Mesenchymal stem cell (in vitro differentiated cells and primary cell): ENCODE data around the gene LST1.
A peak's percentile ranks its signal among the peaks of the same experiment; 100 is the strongest.

Experiments used
- DNase-seq: peaks from one replicate; pipeline ENCODE4 v3.0.0-alpha.2; 2013
- H2AFZ ChIP-seq: one replicate; pipeline ENCODE4 v1.6.1; 2013; ENCODE audit warnings: low read depth, mild to moderate bottlenecking, control low read depth, inconsistent platforms, low read length, moderate library complexity
- H2AK5ac ChIP-seq: 2 replicates; pipeline ENCODE4 v1.6.1; 2013; ENCODE audit warnings: low read length, moderate library complexity, mild to moderate bottlenecking, inconsistent platforms; ENCODE audit not compliant: severe bottlenecking
- H2BK120ac ChIP-seq: one replicate; pipeline ENCODE4 v1.6.1; 2013; ENCODE audit warnings: low read depth, mild to moderate bottlenecking, inconsistent platforms, low read length, moderate library complexity
- H2BK12ac ChIP-seq, 2 experiments: one replicate each; pipeline ENCODE4 v1.6.1; 2013; ENCODE audit warnings: inconsistent platforms in 2 of 2, low read length in 2 of 2, mild to moderate bottlenecking in 2 of 2, moderate library complexity in 2 of 2, control low read depth in 1 of 2
- H2BK15ac ChIP-seq: one replicate; pipeline ENCODE4 v1.6.1; 2013; ENCODE audit warnings: mild to moderate bottlenecking, low read depth, inconsistent platforms; ENCODE audit not compliant: poor library complexity, severe bottlenecking
- H2BK5ac ChIP-seq: 2 replicates; pipeline ENCODE4 v1.6.1; 2013; ENCODE audit warnings: low read depth, mild to moderate bottlenecking, low read length, control low read depth, inconsistent platforms; ENCODE audit not compliant: poor library complexity, severe bottlenecking
- H3K14ac ChIP-seq, 2 experiments: one replicate each; pipeline ENCODE4 v1.6.1; 2013; ENCODE audit warnings: inconsistent platforms in 2 of 2, low read length in 2 of 2, control low read depth in 1 of 2, mild to moderate bottlenecking in 1 of 2, moderate library complexity in 1 of 2
- H3K18ac ChIP-seq, 2 experiments: one replicate each; pipeline ENCODE4 v1.6.1; 2013; ENCODE audit warnings: inconsistent platforms in 2 of 2, low read length in 2 of 2, control low read depth in 1 of 2, low read depth in 1 of 2, mild to moderate bottlenecking in 1 of 2
- H3K23ac ChIP-seq, 2 experiments: one replicate each; pipeline ENCODE4 v1.6.1; 2013; ENCODE audit warnings: inconsistent platforms in 2 of 2, low read length in 2 of 2, mild to moderate bottlenecking in 2 of 2, moderate library complexity in 2 of 2, control low read depth in 1 of 2
- H3K27ac ChIP-seq: 2 replicates; pipeline ENCODE4 v1.5.1; 2013; ENCODE audit warnings: mild to moderate bottlenecking, moderate library complexity, low read length, control low read depth, inconsistent platforms; ENCODE audit not compliant: poor library complexity, severe bottlenecking
- H3K27me3 ChIP-seq, 2 experiments: 2 replicates each; pipeline versions ENCODE4 v1.6.1 to v1.7.0; 2013; ENCODE audit warnings: low read length in 2 of 2, mild to moderate bottlenecking in 2 of 2, moderate library complexity in 2 of 2, control low read depth in 1 of 2, inconsistent platforms in 1 of 2; ENCODE audit not compliant: control insufficient read depth in 1 of 2, insufficient read depth in 1 of 2
- H3K36me3 ChIP-seq, 2 experiments: 2 replicates each; pipeline versions ENCODE4 v1.6.1 to v1.7.0; 2013; ENCODE audit warnings: low read length in 2 of 2, control low read depth in 1 of 2, inconsistent platforms in 1 of 2, low read depth in 1 of 2, mild to moderate bottlenecking in 1 of 2; ENCODE audit not compliant: insufficient read depth in 2 of 2, control insufficient read depth in 1 of 2
- H3K4ac ChIP-seq, 2 experiments: one replicate each; pipeline ENCODE4 v1.6.1; 2013; ENCODE audit warnings: inconsistent platforms in 2 of 2, low read length in 2 of 2, mild to moderate bottlenecking in 2 of 2, moderate library complexity in 2 of 2, control low read depth in 1 of 2, low read depth in 1 of 2
- H3K4me1 ChIP-seq: 2 replicates; pipeline ENCODE4 v1.6.1; 2013; ENCODE audit warnings: low read depth, low read length, control low read depth; ENCODE audit not compliant: control insufficient read depth, insufficient read depth
- H3K4me2 ChIP-seq: 2 replicates; pipeline ENCODE4 v1.6.1; 2013; ENCODE audit warnings: low read length, mild to moderate bottlenecking, inconsistent platforms; ENCODE audit not compliant: poor library complexity, severe bottlenecking
- H3K4me3 ChIP-seq, 2 experiments: 2 replicates each; pipeline versions ENCODE4 v1.5.1 to v1.7.0; 2013; ENCODE audit warnings: low read length in 2 of 2, mild to moderate bottlenecking in 2 of 2, control low read depth in 1 of 2, low read depth in 1 of 2; ENCODE audit not compliant: insufficient read depth in 1 of 2
- H3K79me1 ChIP-seq: replicated peaks from 2 replicates; pipeline ENCODE4 v1.6.1; 2013; ENCODE audit warnings: mild to moderate bottlenecking, control low read depth, low read length, inconsistent platforms; ENCODE audit not compliant: poor library complexity, severe bottlenecking
- H3K9ac ChIP-seq: 2 replicates; pipeline ENCODE4 v1.7.0; 2013; ENCODE audit warnings: mild to moderate bottlenecking, low read length, moderate library complexity
- H3K9me3 ChIP-seq: 2 replicates; pipeline ENCODE4 v1.7.0; 2013; ENCODE audit warnings: mild to moderate bottlenecking, low read length; ENCODE audit not compliant: control insufficient read depth
- H4K8ac ChIP-seq: one replicate; pipeline ENCODE4 v1.6.1; 2013; ENCODE audit warnings: inconsistent platforms, mild to moderate bottlenecking, low read length, moderate library complexity
- H4K91ac ChIP-seq: one replicate; pipeline ENCODE4 v1.6.1; 2013; ENCODE audit warnings: mild to moderate bottlenecking, low read length, inconsistent platforms
- WGBS: methylation state at CpG from one replicate; pipeline ENCODE4 v1.1.7; 2013; ENCODE audit warnings: mixed read lengths; 5-methylcytosine and 5-hydroxymethylcytosine counted together

LST1 gene

GRCh38 chr6:31586599-31587281, 663 bp downstream of the LST1 start:
- Histone ChIP-seq H3K9ac (no peak overlapping the region), H4K8ac (no peak overlapping the region), H2BK5ac (no peak overlapping the region), H3K23ac (no peak overlapping the region), H3K36me3 (no peaks in the 10 kb centered on the region), H2AK5ac (no peak overlapping the region), H3K79me1 (peaks cover 2% of the 10 kb centered on the region), H2BK12ac (no peak overlapping the region), H3K4me3 (no peak overlapping the region), H3K14ac (no peak overlapping the region), H2AFZ (no peak overlapping the region), H2BK15ac (no peak overlapping the region), H3K9me3 (no peaks in the 10 kb centered on the region), H3K4ac (no peak overlapping the region), H3K4me1 (peaks cover 12% of the 10 kb centered on the region), H4K91ac (no peak overlapping the region), H3K27me3 (peaks cover 0 to 15% of the 10 kb centered on the region in 2 experiments), H3K4me2 (no peak overlapping the region), H2BK120ac (no peak overlapping the region), H3K27ac (no peak overlapping the region), H3K18ac (no peak overlapping the region)
- 81% methylated on average over 8 of the region's 9 CpGs for WGBS
- no peak for DNase-seq

DNA sequence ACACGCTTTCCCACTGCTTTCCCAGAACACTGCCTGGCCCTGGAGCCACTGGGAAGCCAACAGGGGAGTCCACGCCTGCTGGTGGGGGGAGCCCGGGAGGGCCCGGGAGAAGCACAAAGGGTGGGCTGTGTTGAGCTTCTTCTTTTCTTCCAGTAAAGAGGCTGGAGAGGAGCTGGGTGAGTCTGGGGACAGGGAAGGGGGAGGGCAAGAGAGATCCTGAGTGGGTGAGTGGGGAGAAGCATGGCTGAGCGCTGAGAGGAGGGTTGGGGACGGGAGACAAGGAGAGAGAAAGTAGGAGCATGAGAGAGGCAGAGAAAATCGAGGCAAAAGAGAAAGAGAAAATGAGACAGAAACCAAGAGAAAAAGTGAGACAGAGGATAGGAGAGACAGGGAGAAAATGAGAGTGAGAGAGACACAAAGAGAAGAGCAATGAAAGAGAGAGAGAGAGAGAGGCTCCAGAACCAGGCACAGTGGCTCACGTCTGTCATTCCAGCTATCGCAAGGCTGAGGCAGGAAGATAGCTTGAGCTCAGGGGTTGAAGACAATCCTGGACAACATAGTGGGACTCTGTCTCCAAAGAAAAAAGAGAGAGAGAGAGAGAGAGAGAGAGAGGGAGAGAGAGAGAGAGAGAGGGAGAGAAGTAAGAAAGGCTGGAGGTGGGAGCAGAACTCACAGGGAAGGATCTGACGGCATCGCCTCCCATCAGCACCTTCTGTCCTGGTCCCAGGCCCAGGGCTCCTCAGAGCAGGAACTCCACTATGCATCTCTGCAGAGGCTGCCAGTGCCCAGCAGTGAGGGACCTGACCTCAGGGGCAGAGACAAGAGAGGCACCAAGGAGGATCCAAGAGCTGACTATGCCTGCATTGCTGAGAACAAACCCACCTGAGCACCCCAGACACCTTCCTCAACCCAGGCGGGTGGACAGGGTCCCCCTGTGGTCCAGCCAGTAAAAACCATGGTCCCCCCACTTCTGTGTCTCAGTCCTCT, 2.0 kb downstream of the LST1 start:
- Histone ChIP-seq H2BK5ac (no peak overlapping the region), H3K4me1 (peaks cover 2% of the 10 kb centered on the region), H3K9ac (no peak overlapping the region), H3K4me2 (no peak overlapping the region), H2BK120ac (no peak overlapping the region), H3K27me3 (peaks cover 0 to 15% of the 10 kb centered on the region in 2 experiments), H3K36me3 (no peaks in the 10 kb centered on the region), H3K14ac (no peak overlapping the region), H3K4me3 (no peak overlapping the region), H2AFZ (no peak overlapping the region), H4K91ac (no peak overlapping the region), H3K27ac (no peak overlapping the region), H2AK5ac (no peak overlapping the region), H2BK15ac (no peak overlapping the region), H3K23ac (no peak overlapping the region), H3K18ac (no peak overlapping the region), H3K79me1 (no peaks in the 10 kb centered on the region), H3K4ac (no peak overlapping the region), H4K8ac (no peak overlapping the region), H2BK12ac (peak overlapping the region in 1 of 2 experiments; percentile 23), H3K9me3 (no peaks in the 10 kb centered on the region)
- DNase-seq, result no peak
- WGBS, result 79% methylated on average over 12 of the region's 12 CpGs

DNA sequence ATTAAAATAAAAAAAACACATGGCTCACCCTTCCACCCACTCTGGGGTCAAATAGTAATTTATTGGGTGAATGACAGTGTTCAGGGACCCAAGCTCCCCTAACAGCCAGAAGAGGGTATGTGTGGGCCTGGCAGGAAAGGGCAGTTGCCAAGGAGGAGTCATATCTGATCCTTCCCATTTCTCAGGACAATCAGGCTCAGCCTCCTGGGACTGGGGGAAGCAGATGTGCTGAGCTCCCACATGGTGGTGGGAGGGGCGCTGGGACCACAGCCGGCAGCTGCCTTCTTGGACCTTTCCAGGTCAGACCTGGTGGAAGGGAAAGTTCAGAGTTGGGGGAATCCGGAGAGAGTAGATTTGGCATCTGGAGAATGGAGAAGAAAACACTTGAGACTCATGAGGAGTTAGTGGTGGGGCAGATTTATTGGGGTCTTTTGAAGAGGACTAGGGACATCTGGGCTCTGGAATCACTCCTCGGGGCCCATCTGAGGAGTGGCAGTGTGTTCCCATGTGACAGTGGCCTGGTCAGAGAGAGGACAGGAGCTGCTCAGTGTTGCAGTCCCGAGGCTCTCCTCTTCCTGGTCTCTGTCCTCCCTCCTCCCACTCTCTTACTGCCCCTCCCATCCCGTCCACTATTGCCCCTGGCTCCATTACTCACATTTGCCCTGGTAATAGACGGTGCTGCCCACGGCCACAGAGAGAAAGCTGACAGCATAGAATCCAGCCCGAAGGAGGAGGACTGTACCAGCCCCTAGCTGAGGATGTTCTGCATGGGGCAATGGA, 3.0 kb downstream of the LST1 start:
- Histone ChIP-seq H3K9me3 (no peaks in the 10 kb centered on the region), H4K8ac (no peak overlapping the region)

More for the DNA sequence above, 3.0 kb downstream of the LST1 start:
- no peak for DNase-seq
- peak overlapping the region in 1 of 2 experiments; percentile 26 for H3K14ac ChIP-seq
- H3K79me1 ChIP-seq, result no peaks in the 10 kb centered on the region
- H2BK120ac ChIP-seq, result no peak overlapping the region
- H3K18ac ChIP-seq, result no peak overlapping the region
- no peak overlapping the region for H2BK5ac ChIP-seq
- H3K36me3 ChIP-seq, result no peaks in the 10 kb centered on the region
- no peak overlapping the region for H4K91ac ChIP-seq
- H3K27me3 ChIP-seq, result peaks cover 0 to 15% of the 10 kb centered on the region in 2 experiments
- 61% methylated on average over 9 of the region's 9 CpGs for WGBS
- H2BK15ac ChIP-seq, result no peak overlapping the region
- H2BK12ac ChIP-seq, result no peak overlapping the region
- H2AK5ac ChIP-seq, result no peak overlapping the region
- H2AFZ ChIP-seq, result no peak overlapping the region
- no peak overlapping the region for H3K4ac ChIP-seq
- no peak overlapping the region for H3K4me3 ChIP-seq
- no peak overlapping the region for H3K9ac ChIP-seq
- H3K27ac ChIP-seq, result no peak overlapping the region
- H3K4me2 ChIP-seq, result no peak overlapping the region
- H3K4me1 ChIP-seq, result peaks cover 2% of the 10 kb centered on the region
- no peak overlapping the region for H3K23ac ChIP-seq
